K562 (cell line): ENCODE results near the gene TMEM267. TPM values are rescaled to one million over a fixed set of nuclear protein-coding genes. Genes with fewer than 3 reads are reported as not detected.

Experiments
- CBFA2T2 ChIP-seq: fragments of 450-650 bp; conservative IDR thresholded peaks from 2 replicates; pipeline ENCODE4 v1.6.1; 2017; ENCODE audit warnings: mild to moderate bottlenecking
- EWSR1 ChIP-seq: fragments of 450-650 bp; IDR thresholded peaks from 2 replicates; pipeline ENCODE4 v1.6.1; 2018; ENCODE audit warnings: borderline replicate concordance, mild to moderate bottlenecking, low read depth, moderate library complexity; ENCODE audit not compliant: partially characterized antibody
- HLTF ChIP-seq: fragments of 450-650 bp; IDR thresholded peaks from 2 replicates; pipeline ENCODE4 v1.6.1; 2016
- MAFF ChIP-seq: IDR thresholded peaks from 2 replicates; pipeline ENCODE4 v1.6.1; 2012; ENCODE audit warnings: low read length, improper control_type of control experiment
- MECOM ChIP-seq: fragments of 250-450 bp; sonication (Bioruptor Pico); IDR thresholded peaks from 2 replicates; pipeline ENCODE4 v1.8.0; 2022; ENCODE audit warnings: inconsistent platforms
- RBM14 ChIP-seq: fragments of 200-400 bp; formaldehyde crosslinking; IDR thresholded peaks from 2 replicates; pipeline ENCODE4 v1.6.1; 2018; ENCODE audit warnings: low read depth, mild to moderate bottlenecking, low read length, moderate library complexity, borderline replicate concordance; ENCODE audit not compliant: insufficient read depth
- YBX1 ChIP-seq: fragments of 450-650 bp; IDR thresholded peaks from 2 replicates; pipeline ENCODE4 v1.7.1; 2016; ENCODE audit warnings: mild to moderate bottlenecking
- ZNF133 ChIP-seq: fragments of 250-450 bp; sonication (Bioruptor Pico); IDR thresholded peaks from 2 replicates; pipeline ENCODE4 v1.4.0; 2020; ENCODE audit warnings: mild to moderate bottlenecking
- ZNF197 ChIP-seq: fragments of 200-800 bp; sonication (Bioruptor generic); IDR thresholded peaks from 2 replicates; pipeline ENCODE4 v1.6.1; 2016; ENCODE audit warnings: low read depth, missing genetic modification characterization, missing compliant biosample characterization
- ZNF263 ChIP-seq: sonication (generic); formaldehyde crosslinking; IDR thresholded peaks from 2 replicates; pipeline ENCODE4 v1.8.0; 2022; ENCODE audit warnings: mild to moderate bottlenecking, missing genetic modification reagents, borderline replicate concordance
- ZNF717 ChIP-seq: fragments of 250-450 bp; sonication (Bioruptor Pico); IDR thresholded peaks from 2 replicates; pipeline ENCODE4 v1.5.0; 2021
- polyA plus RNA-seq, 8 experiments: library from polyadenylated mRNA; depleted of rRNA in 4 of 8; stranded (reverse) in 5 of 8; unstranded in 3 of 8; fragments of >200 nt; fragmentation: Nextera tagmentation in 2 of 8; fragmentation: Illumina TruSeq in 1 of 8; extraction: Ambion mirVana in 2 of 8; extraction: Trizol in 1 of 8; gene quantifications; 2 replicates each; pipeline versions ENCODE4 v1.2.1 to v1.2.3, GENCODE V29; 2011 to 2014; ENCODE audit warnings: inconsistent platforms in 1 of 8, missing spikeins in 1 of 8
- total RNA-seq, 7 experiments: library from RNA; depleted of rRNA in 6 of 7; stranded (reverse); fragments of >200 nt in 6 of 7; fragmentation: Illumina TruSeq in 2 of 7; extraction: Trizol in 2 of 7; gene quantifications; 2 replicates each; pipeline versions ENCODE4 v1.2.1 to v1.2.3, GENCODE V29; 2011 to 2021; ENCODE audit warnings: low replicate concordance in 1 of 7
- TF ChIP-seq, protein P1 (sequence below): sonication (generic); formaldehyde crosslinking; IDR thresholded peaks from 2 replicates; pipeline ENCODE4 v1.8.1; 2022; ENCODE audit warnings: missing genetic modification reagents
- TF ChIP-seq, protein P2 (sequence below): fragments of 250-450 bp; sonication (Bioruptor Pico); IDR thresholded peaks from 2 replicates; pipeline ENCODE4 v1.8.0; 2022; ENCODE audit warnings: moderate library complexity, mild to moderate bottlenecking, inconsistent platforms
- TF ChIP-seq, protein P3 (sequence below): sonication (generic); formaldehyde crosslinking; IDR thresholded peaks from 2 replicates; pipeline ENCODE4 v1.8.1; 2023; ENCODE audit warnings: missing genetic modification reagents, mild to moderate bottlenecking, borderline replicate concordance
- TF ChIP-seq, protein P4 (sequence below), 2 experiments: IDR thresholded peaks; 2 replicates each; pipeline ENCODE4 v1.6.1; 2012; ENCODE audit warnings: improper control_type of control experiment in 2 of 2, low read depth in 2 of 2, low read length in 2 of 2, borderline replicate concordance in 1 of 2

TMEM267 gene
- total and polyA plus RNA-seq, 9 of the 15 experiments (the other 6 are each of a cell fraction or from before 2014, with no cell fraction given) = 8.1 to 61.1 (median 17.8) TPM

DNA sequence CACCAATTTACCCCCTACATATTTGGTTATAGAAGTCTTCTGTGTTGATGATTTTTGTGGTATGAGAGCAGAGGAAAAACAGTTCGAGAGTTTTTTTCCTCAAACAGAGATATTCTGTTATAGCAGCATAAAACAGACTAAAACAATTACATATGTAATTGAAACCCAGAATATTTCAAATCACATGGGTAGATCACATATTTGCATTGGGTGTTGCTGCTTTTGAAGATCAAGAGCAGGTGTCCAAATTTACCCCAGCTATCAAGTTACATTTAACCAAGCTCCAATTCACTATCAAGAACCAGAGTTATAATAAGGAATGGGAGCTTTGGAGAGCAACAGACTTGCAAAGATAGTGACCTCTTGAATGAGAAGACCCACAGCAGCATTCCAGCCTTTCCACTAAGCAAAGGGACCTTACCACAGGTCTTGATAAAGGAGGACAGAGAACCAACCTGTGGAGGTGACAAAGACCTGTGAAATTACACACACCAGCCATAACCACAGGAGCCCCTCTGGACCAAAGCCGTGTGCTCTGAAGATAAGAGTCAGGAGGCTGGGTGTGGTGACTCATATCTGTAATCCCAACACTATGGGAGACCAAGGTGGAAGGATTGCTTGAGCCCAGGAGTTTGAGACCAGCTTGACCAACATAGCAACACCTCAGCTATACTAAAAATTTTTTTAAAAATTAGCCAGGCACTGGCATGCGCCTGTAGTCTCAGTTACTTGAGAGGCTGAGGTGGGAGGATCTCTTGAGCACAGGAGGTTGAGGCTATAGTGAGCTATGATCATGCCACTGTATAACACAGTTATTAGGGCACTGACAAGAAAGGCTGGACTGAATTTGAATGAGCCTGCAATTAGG lies 67.5 kb downstream of the TMEM267 start (continued):
- TF ChIP-seq HLTF = no peak
- TF ChIP-seq MAFF = no peak
- TF ChIP-seq, protein P1, sequence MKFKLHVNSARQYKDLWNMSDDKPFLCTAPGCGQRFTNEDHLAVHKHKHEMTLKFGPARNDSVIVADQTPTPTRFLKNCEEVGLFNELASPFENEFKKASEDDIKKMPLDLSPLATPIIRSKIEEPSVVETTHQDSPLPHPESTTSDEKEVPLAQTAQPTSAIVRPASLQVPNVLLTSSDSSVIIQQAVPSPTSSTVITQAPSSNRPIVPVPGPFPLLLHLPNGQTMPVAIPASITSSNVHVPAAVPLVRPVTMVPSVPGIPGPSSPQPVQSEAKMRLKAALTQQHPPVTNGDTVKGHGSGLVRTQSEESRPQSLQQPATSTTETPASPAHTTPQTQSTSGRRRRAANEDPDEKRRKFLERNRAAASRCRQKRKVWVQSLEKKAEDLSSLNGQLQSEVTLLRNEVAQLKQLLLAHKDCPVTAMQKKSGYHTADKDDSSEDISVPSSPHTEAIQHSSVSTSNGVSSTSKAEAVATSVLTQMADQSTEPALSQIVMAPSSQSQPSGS (CRISPR knock-in tag) = no peak
- no peak for TF ChIP-seq ZNF197 (CRISPR knock-in tag)
- no peak for TF ChIP-seq ZNF717 (CRISPR knock-in tag)
- TF ChIP-seq EWSR1 = no peak
- no peak for TF ChIP-seq MECOM (CRISPR knock-in tag)
- TF ChIP-seq ZNF263 (CRISPR knock-in tag) = no peak
- TF ChIP-seq CBFA2T2 = peak; percentile 91
- TF ChIP-seq RBM14 = no peak
- TF ChIP-seq YBX1 = no peak
- TF ChIP-seq, protein P2, sequence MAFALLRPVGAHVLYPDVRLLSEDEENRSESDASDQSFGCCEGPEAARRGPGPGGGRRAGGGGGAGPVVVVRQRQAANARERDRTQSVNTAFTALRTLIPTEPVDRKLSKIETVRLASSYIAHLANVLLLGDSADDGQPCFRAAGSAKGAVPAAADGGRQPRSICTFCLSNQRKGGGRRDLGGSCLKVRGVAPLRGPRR (CRISPR knock-in tag) = no peak
- no peak for TF ChIP-seq ZNF133 (CRISPR knock-in tag)
- TF ChIP-seq, protein P3, sequence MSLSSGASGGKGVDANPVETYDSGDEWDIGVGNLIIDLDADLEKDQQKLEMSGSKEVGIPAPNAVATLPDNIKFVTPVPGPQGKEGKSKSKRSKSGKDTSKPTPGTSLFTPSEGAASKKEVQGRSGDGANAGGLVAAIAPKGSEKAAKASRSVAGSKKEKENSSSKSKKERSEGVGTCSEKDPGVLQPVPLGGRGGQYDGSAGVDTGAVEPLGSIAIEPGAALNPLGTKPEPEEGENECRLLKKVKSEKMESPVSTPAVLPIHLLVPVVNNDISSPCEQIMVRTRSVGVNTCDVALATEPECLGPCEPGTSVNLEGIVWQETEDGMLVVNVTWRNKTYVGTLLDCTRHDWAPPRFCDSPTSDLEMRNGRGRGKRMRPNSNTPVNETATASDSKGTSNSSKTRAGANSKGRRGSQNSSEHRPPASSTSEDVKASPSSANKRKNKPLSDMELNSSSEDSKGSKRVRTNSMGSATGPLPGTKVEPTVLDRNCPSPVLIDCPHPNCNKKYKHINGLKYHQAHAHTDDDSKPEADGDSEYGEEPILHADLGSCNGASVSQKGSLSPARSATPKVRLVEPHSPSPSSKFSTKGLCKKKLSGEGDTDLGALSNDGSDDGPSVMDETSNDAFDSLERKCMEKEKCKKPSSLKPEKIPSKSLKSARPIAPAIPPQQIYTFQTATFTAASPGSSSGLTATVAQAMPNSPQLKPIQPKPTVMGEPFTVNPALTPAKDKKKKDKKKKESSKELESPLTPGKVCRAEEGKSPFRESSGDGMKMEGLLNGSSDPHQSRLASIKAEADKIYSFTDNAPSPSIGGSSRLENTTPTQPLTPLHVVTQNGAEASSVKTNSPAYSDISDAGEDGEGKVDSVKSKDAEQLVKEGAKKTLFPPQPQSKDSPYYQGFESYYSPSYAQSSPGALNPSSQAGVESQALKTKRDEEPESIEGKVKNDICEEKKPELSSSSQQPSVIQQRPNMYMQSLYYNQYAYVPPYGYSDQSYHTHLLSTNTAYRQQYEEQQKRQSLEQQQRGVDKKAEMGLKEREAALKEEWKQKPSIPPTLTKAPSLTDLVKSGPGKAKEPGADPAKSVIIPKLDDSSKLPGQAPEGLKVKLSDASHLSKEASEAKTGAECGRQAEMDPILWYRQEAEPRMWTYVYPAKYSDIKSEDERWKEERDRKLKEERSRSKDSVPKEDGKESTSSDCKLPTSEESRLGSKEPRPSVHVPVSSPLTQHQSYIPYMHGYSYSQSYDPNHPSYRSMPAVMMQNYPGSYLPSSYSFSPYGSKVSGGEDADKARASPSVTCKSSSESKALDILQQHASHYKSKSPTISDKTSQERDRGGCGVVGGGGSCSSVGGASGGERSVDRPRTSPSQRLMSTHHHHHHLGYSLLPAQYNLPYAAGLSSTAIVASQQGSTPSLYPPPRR (CRISPR knock-in tag) = no peak
- TF ChIP-seq, protein P4, sequence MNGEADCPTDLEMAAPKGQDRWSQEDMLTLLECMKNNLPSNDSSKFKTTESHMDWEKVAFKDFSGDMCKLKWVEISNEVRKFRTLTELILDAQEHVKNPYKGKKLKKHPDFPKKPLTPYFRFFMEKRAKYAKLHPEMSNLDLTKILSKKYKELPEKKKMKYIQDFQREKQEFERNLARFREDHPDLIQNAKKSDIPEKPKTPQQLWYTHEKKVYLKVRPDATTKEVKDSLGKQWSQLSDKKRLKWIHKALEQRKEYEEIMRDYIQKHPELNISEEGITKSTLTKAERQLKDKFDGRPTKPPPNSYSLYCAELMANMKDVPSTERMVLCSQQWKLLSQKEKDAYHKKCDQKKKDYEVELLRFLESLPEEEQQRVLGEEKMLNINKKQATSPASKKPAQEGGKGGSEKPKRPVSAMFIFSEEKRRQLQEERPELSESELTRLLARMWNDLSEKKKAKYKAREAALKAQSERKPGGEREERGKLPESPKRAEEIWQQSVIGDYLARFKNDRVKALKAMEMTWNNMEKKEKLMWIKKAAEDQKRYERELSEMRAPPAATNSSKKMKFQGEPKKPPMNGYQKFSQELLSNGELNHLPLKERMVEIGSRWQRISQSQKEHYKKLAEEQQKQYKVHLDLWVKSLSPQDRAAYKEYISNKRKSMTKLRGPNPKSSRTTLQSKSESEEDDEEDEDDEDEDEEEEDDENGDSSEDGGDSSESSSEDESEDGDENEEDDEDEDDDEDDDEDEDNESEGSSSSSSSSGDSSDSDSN (IDR thresholded peaks at IDR 0.05; ENCODE audit: borderline replicate concordance in 1 of 2, low read depth in 2 of 2, low read length in 2 of 2) = no peak
